ENCODE data around the gene DSE. TPM values are rescaled to one million over a fixed set of nuclear protein-coding genes. Genes with fewer than 3 reads are reported as not detected.

Gene DSE
- total RNA-seq, 1 experiment from 2014 or later, result 37.8 TPM

- no peak for DNase-seq (ENCODE audit: low spot score)
- in situ Hi-C loops (cut with HindIII; ENCODE audit: low sequenced_read_pairs), result no loop called here
These were observed 87.5 kb downstream of the DSE start for GRCh38 chr6:116458264-116458663.

GRCh38 chr6:116459927-116460326, 89.2 kb downstream of the DSE start:
- no peak for DNase-seq (ENCODE audit: low spot score)
- in situ Hi-C loops (cut with HindIII; ENCODE audit: low sequenced_read_pairs), result no loop called here

- in situ Hi-C loops (cut with HindIII; ENCODE audit: low sequenced_read_pairs), result no loop called here
- DNase-seq (ENCODE audit: low spot score), result no peak
These were observed 90.7 kb downstream of the DSE start, which contains the start of gene CALHM6 for GRCh38 chr6:116461331-116461931. CALHM6 (plus strand) TSS chr6:116461375; CDS start chr6:116461930, 555 bp downstream.

- in situ Hi-C loops (cut with HindIII; ENCODE audit: low sequenced_read_pairs), result no loop called here
- DNase-seq (ENCODE audit: low spot score), result no peak
These were observed 91.5 kb downstream of the DSE start for GRCh38 chr6:116461932-116462885.

- in situ Hi-C loops (cut with HindIII; ENCODE audit: low sequenced_read_pairs), result no loop called here
- DNase-seq (ENCODE audit: low spot score), result no peak
These were observed 92.6 kb downstream of the DSE start for GRCh38 chr6:116463301-116463700.

GRCh38 chr6:116465246-116465645, 94.5 kb downstream of the DSE start:
- in situ Hi-C loops (cut with HindIII; ENCODE audit: low sequenced_read_pairs), result no loop called here
- no peak for DNase-seq (ENCODE audit: low spot score)

- DNase-seq (ENCODE audit: low spot score), result no peak
- in situ Hi-C loops (cut with HindIII; ENCODE audit: low sequenced_read_pairs), result no loop called here
These were observed 96.3 kb downstream of the DSE start for GRCh38 chr6:116467096-116467495.

GRCh38 chr6:116467514-116467913, 96.8 kb downstream of the DSE start:
- DNase-seq (ENCODE audit: low spot score), result no peak
- in situ Hi-C loops (cut with HindIII; ENCODE audit: low sequenced_read_pairs), result no loop called here

- no peak for DNase-seq (ENCODE audit: low spot score)
- in situ Hi-C loops (cut with HindIII; ENCODE audit: low sequenced_read_pairs), result no loop called here
These were observed 97.5 kb downstream of the DSE start for GRCh38 chr6:116468293-116468692.

GRCh38 chr6:116471531-116471930, 100.8 kb downstream of the DSE start:
- DNase-seq (ENCODE audit: low spot score), result no peak
- in situ Hi-C loops (cut with HindIII; ENCODE audit: low sequenced_read_pairs), result no loop called here

GRCh38 chr6:116472706-116473105, 102.0 kb downstream of the DSE start:
- DNase-seq (ENCODE audit: low spot score), result no peak
- in situ Hi-C loops (cut with HindIII; ENCODE audit: low sequenced_read_pairs), result no loop called here

- DNase-seq (ENCODE audit: low spot score), result no peak
- in situ Hi-C loops (cut with HindIII; ENCODE audit: low sequenced_read_pairs), result no loop called here
These were observed 104.4 kb downstream of the DSE start for GRCh38 chr6:116475141-116475540.

- in situ Hi-C loops (cut with HindIII; ENCODE audit: low sequenced_read_pairs), result no loop called here
- DNase-seq (ENCODE audit: low spot score), result no peak
These were observed 105.4 kb downstream of the DSE start for GRCh38 chr6:116476002-116476678.

- DNase-seq (ENCODE audit: low spot score), result no peak
- in situ Hi-C loops (cut with HindIII; ENCODE audit: low sequenced_read_pairs), result no loop called here
These were observed 112.0 kb downstream of the DSE start for GRCh38 chr6:116482780-116483179.

- DNase-seq (ENCODE audit: low spot score), result no peak
- in situ Hi-C loops (cut with HindIII; ENCODE audit: low sequenced_read_pairs), result no loop called here
These were observed 112.9 kb downstream of the DSE start for GRCh38 chr6:116483616-116484015.

- DNase-seq (ENCODE audit: low spot score), result no peak
- in situ Hi-C loops (cut with HindIII; ENCODE audit: low sequenced_read_pairs), result no loop called here
These were observed 114.9 kb downstream of the DSE start for GRCh38 chr6:116485559-116486184.

- DNase-seq (ENCODE audit: low spot score), result no peak
- in situ Hi-C loops (cut with HindIII; ENCODE audit: low sequenced_read_pairs), result no loop called here
These were observed 121.0 kb downstream of the DSE start for GRCh38 chr6:116491610-116492330.

- no peak for DNase-seq (ENCODE audit: low spot score)
- in situ Hi-C loops (cut with HindIII; ENCODE audit: low sequenced_read_pairs), result no loop called here
These were observed 121.8 kb downstream of the DSE start for GRCh38 chr6:116492331-116493067.

Data from G401 (cell line).